ENCODE measurements around the gene CIAO3. TPM values are rescaled to one million over a fixed set of nuclear protein-coding genes. Genes with fewer than 3 reads are reported as not detected.

The CIAO3 gene
- total RNA-seq, 1 experiment from 2014 or later = 31.1 TPM

DNA sequence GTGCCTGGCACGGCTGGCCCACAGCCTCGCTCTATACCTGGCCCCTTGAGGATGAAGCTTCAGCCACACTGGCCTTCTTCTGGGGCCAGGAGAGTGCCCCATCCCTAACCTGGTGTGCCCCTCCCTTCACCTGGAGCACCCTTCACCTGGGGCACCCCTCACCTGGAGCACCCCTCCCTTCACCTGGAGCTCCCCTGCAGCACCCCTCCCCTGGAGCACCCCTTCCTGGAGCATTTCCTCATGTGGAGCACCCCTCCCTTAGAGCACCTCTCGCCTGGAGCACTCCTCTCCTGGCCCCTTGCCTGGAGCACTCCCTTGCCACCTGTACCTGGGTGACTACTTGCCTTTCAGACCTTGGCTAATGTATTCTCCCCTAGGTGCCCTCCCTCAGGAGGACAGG lies 32.8 kb downstream of the CIAO3 start:
- no peak for DNase-seq (ENCODE audit: unreplicated experiment)
- Mint-ChIP-seq H3K4me3 (ENCODE audit: unreplicated experiment) (peak overlapping the region; percentile 59), H3K4me1 (ENCODE audit: insufficient read depth, unreplicated experiment) (peaks cover 24% of the 10 kb centered on the region), H3K27ac (ENCODE audit: low read depth, unreplicated experiment) (peak overlapping the region; percentile 67), H3K27me3 (ENCODE audit: insufficient read depth, unreplicated experiment) (no peaks in the 10 kb centered on the region), H3K36me3 (ENCODE audit: insufficient read depth, unreplicated experiment) (peaks cover 8% of the 10 kb centered on the region), H3K9me3 (ENCODE audit: unreplicated experiment) (no peaks in the 10 kb centered on the region)
- no peak for TF ChIP-seq CTCF (IDR thresholded peaks at IDR 0.05; ENCODE audit: unreplicated experiment)
- ChIA-PET CTCF (interaction anchor here (0.7 to 2.9 kb wide), 11 partner anchors 8 to 351 kb away, joined by 3 to 15 read pairs (median 4); partner anchors contain the start of genes ANTKMT, CCDC78 and METRN), POLR2A (interaction anchor here (0.7 to 2.9 kb wide), 11 partner anchors 8 to 114 kb away, joined by 3 to 25 read pairs (median 6); partner anchors contain the start of genes ANTKMT, CCDC78, CIAO3 and HAGHL)
- intact Hi-C loops (cut with micrococcal nuclease) = no loop called here
- BruUV-seq (replicated peaks) = no TSS peak

DNA sequence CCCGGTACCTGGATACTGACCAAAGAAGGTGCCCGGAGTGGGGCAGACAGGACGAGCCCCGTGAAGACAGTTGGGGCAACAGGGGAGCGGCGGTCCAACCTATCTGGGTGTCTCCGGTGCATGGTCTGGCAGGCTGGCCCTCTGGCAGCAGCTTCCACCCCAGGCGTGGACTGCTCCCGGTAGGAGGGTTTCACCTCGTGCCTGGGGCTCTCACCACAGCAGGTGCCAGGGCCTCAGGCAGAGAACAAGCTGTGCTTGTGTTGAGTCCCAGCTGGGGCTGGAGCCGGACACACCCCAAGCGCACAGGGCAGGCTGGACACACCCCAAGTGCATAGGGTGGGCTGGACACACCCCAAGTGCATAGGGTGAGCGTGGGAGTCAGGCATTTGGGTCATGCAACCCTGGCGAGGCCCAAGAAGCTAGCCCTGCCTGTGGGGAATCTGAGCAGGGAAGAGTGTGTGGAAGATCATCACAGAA lies 33.7 kb downstream of the CIAO3 start:
- peak overlapping the region; percentile 67 for H3K27ac Mint-ChIP-seq (ENCODE audit: low read depth, unreplicated experiment)
- BruUV-seq (replicated peaks) = no TSS peak
- peaks cover 17% of the 10 kb centered on the region for H3K36me3 Mint-ChIP-seq (ENCODE audit: insufficient read depth, unreplicated experiment)
- TF ChIP-seq CTCF (IDR thresholded peaks at IDR 0.05; ENCODE audit: unreplicated experiment) = no peak
- POLR2A ChIA-PET = interaction anchor here (0.6 to 2.9 kb wide), 27 partner anchors 9 to 1448 kb away, joined by 3 to 25 read pairs (median 4); partner anchors contain the start of genes ANTKMT, CAPN15, CCDC78 and CHTF18
- no peaks in the 10 kb centered on the region for H3K27me3 Mint-ChIP-seq (ENCODE audit: insufficient read depth, unreplicated experiment)
- CTCF ChIA-PET = interaction anchor here (0.5 to 2.9 kb wide), 12 partner anchors 9 to 1305 kb away, joined by 3 to 15 read pairs (median 4); partner anchors contain the start of genes ANTKMT, CCDC78 and METRN
- no peaks in the 10 kb centered on the region for H3K9me3 Mint-ChIP-seq (ENCODE audit: unreplicated experiment)
- DNase-seq (ENCODE audit: unreplicated experiment) = peak; percentile 71
- intact Hi-C loops (cut with micrococcal nuclease) = no loop called here
- H3K4me1 Mint-ChIP-seq (ENCODE audit: insufficient read depth, unreplicated experiment) = peaks cover 17% of the 10 kb centered on the region
- peak overlapping the region; percentile 83 for H3K4me3 Mint-ChIP-seq (ENCODE audit: unreplicated experiment)

DNA sequence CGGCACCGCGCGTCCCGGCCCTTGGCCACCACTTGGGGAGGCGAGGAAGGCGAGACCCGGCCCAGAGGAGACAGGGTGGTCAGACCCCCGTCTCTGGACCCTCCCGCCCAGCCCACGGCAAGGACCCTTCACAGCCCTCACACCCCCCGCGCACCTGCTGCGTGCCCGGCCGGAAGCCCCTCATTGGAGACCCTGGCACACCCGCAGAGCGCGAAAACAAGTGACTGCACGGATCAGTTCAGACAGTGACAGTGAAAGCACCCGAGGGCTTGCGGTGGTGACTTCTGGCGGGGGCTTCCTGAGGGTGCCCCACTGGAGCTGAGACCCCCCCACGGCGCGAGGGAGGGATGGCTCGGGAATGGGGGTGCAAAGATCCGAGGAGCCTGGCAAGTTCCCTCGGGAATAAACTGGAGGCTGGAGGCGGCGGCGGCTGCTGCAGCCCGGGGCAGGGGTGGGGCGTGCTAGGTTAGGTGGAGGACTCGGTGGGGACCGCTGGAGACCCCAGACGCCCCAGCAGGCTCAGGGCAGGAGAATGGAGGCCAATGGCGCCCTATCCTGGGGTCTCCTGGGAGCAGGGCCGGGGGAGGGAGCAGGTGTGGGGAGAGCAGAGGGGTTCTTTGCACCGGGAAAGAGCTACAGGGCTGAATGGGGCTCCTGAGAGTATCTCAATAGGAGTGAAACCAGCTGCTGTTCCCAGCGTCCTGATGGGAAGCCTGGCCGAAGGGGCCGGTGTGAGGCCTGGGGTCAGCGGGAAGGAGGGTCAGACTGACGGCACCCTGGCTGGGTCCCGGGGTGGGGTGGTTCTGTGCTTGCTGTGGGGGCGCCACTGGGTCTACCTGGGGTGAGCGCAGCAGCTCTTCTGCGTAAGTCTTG lies 34.4 kb downstream of the CIAO3 start:
- Mint-ChIP-seq H3K27me3 (ENCODE audit: insufficient read depth, unreplicated experiment) (no peaks in the 10 kb centered on the region), H3K27ac (ENCODE audit: low read depth, unreplicated experiment) (peak overlapping the region; percentile 67), H3K4me1 (ENCODE audit: insufficient read depth, unreplicated experiment) (peaks cover 17% of the 10 kb centered on the region), H3K36me3 (ENCODE audit: insufficient read depth, unreplicated experiment) (peaks cover 20% of the 10 kb centered on the region), H3K4me3 (ENCODE audit: unreplicated experiment) (peak overlapping the region; percentile 83), H3K9me3 (ENCODE audit: unreplicated experiment) (no peaks in the 10 kb centered on the region)
- CTCF ChIA-PET = interaction anchor here (0.5 to 2.9 kb wide), 6 partner anchors 9 to 1305 kb away, joined by 3 to 15 read pairs (median 4); partner anchors contain the start of genes CCDC78 and METRN
- POLR2A ChIA-PET = interaction anchor here (0.6 to 3.2 kb wide), 25 partner anchors 8 to 1449 kb away, joined by 3 to 25 read pairs (median 5); partner anchors contain the start of genes ANTKMT, CAPN15, CCDC78 and CHTF18
- no peak for DNase-seq (ENCODE audit: unreplicated experiment)
- intact Hi-C loops (cut with micrococcal nuclease) = no loop called here
- BruUV-seq (replicated peaks) = no TSS peak
- no peak for TF ChIP-seq CTCF (IDR thresholded peaks at IDR 0.05; ENCODE audit: unreplicated experiment)

All from MCF 10A (cell line).